Neutrophil (primary cell): ENCODE data around the gene AKR1B15.

ENCODE experiments used
- H3K27ac ChIP-seq: fragments of 200-600 bp; sonication (generic); 2 replicates; pipeline ENCODE4 v1.5.1; 2016; ENCODE audit warnings: mild to moderate bottlenecking, moderate library complexity
- H3K27me3 ChIP-seq: fragments of 200-600 bp; sonication (generic); 2 replicates; pipeline ENCODE4 v1.6.0; 2016; ENCODE audit warnings: mild to moderate bottlenecking
- H3K36me3 ChIP-seq: fragments of 200-600 bp; sonication (generic); 2 replicates; pipeline ENCODE4 v1.5.1; 2017
- H3K4me1 ChIP-seq, 2 experiments: fragments of 200-600 bp in 1 of 2; sonication (generic) in 1 of 2; 1 replicate in 1 of 2; 2 replicates in 1 of 2; pipeline versions ENCODE4 v1.5.1 to v1.6.1; 2013 to 2016; ENCODE audit warnings: low read depth in 1 of 2, low read length in 1 of 2, mild to moderate bottlenecking in 1 of 2, moderate library complexity in 1 of 2; ENCODE audit not compliant: control insufficient read depth in 1 of 2, insufficient read depth in 1 of 2
- H3K4me3 ChIP-seq, 2 experiments: fragments of 200-600 bp in 1 of 2; sonication (generic) in 1 of 2; 1 replicate in 1 of 2; 2 replicates in 1 of 2; pipeline ENCODE4 v1.5.1; 2013 to 2016; ENCODE audit warnings: low read depth in 1 of 2, low read length in 1 of 2, mild to moderate bottlenecking in 1 of 2, moderate library complexity in 1 of 2
- H3K9me3 ChIP-seq: fragments of 200-600 bp; sonication (generic); 2 replicates; pipeline ENCODE4 v1.5.1; 2016
- CTCF ChIP-seq: fragments of 200-600 bp; sonication (generic); IDR thresholded peaks from 2 replicates; pipeline ENCODE4 v1.5.1; 2016; ENCODE audit warnings: antibody characterized with exemption

Gene AKR1B15

DNA sequence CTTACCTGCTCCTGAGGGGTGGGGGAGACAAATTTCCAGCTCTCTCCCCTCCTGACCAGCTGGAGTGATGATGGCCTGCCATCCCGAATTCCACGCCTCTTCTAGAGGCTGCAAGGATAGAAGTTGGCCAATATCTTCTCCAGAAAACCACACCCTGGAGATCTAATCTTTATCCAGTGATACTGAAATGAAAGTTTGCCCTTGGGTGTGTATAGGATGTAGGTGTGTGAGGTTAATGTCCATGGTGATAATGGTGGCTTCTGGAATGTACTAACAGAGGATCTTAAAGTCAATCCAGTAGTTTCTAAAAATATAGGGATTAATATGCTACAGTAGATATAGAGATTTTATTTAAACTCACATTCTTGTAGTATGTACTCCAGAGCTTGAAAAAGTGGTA, 22.2 kb downstream of the AKR1B15 start:
- Histone ChIP-seq H3K36me3 (no peaks in the 10 kb centered on the region), H3K27ac (no peak overlapping the region), H3K27me3 (no peaks in the 10 kb centered on the region), H3K9me3 (no peaks in the 10 kb centered on the region), H3K4me1 (no peaks in the 10 kb centered on the region), H3K4me3 (no peak overlapping the region)
- no peak for TF ChIP-seq CTCF

GRCh38 chr7:134571746-134572461, 23.0 kb downstream of the AKR1B15 start:
- no peak overlapping the region for H3K27ac ChIP-seq
- H3K9me3 ChIP-seq = no peaks in the 10 kb centered on the region
- H3K36me3 ChIP-seq = no peaks in the 10 kb centered on the region
- no peak for TF ChIP-seq CTCF
- no peaks in the 10 kb centered on the region for H3K4me1 ChIP-seq
- H3K4me3 ChIP-seq = no peak overlapping the region
- no peaks in the 10 kb centered on the region for H3K27me3 ChIP-seq

GRCh38 chr7:134574322-134574721, 25.4 kb downstream of the AKR1B15 start:
- no peak for TF ChIP-seq CTCF
- H3K36me3 ChIP-seq = no peaks in the 10 kb centered on the region
- no peaks in the 10 kb centered on the region for H3K27me3 ChIP-seq
- no peak overlapping the region for H3K4me3 ChIP-seq
- H3K4me1 ChIP-seq = no peaks in the 10 kb centered on the region
- H3K27ac ChIP-seq = no peak overlapping the region
- H3K9me3 ChIP-seq = no peaks in the 10 kb centered on the region

GRCh38 chr7:134584290-134584689, 35.4 kb downstream of the AKR1B15 start:
- TF ChIP-seq CTCF = no peak
- H3K9me3 ChIP-seq = no peaks in the 10 kb centered on the region
- H3K4me3 ChIP-seq = no peak overlapping the region
- no peak overlapping the region for H3K27ac ChIP-seq
- H3K4me1 ChIP-seq = no peaks in the 10 kb centered on the region
- no peaks in the 10 kb centered on the region for H3K36me3 ChIP-seq
- peaks cover 25% of the 10 kb centered on the region for H3K27me3 ChIP-seq

DNA sequence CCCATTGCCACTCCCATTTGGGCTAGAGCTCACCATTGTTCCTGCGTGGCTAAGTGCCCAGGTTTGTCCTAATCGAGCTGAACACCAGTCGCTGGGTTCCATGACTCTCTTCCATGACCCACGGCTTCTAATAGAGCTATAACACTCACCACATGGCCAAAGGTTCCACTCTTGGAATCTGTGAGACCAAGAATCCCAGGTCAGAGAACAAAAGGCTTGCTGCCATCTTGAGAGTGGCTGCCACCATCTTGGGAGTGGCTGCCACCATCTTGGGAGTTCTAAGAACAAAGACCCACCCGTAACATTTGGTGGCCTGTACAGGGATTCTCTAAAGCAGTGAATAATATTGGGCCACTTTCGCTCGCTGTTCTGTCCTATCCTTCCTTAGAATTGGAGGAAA, 37.0 kb downstream of the AKR1B15 start:
- H3K4me3 ChIP-seq = no peak overlapping the region
- H3K27ac ChIP-seq = no peak overlapping the region
- no peaks in the 10 kb centered on the region for H3K9me3 ChIP-seq
- peaks cover 15% of the 10 kb centered on the region for H3K27me3 ChIP-seq
- no peaks in the 10 kb centered on the region for H3K4me1 ChIP-seq
- H3K36me3 ChIP-seq = no peaks in the 10 kb centered on the region
- no peak for TF ChIP-seq CTCF
